Right lobe of liver (tissue), 4 donors: Measurements from ENCODE around the gene MAGEA9.

Experiments used
- POLR2A ChIP-seq: fragments of 450-650 bp; IDR thresholded peaks from one replicate; pipeline ENCODE4 v1.6.1; 2017; ENCODE audit warnings: antibody characterized with exemption, mild to moderate bottlenecking
- TF ChIP-seq, protein P1 (sequence below), 4 donors: fragments of 200-600 bp in 3 of 4; fragments of 450-650 bp in 1 of 4; IDR thresholded peaks; one replicate each; pipeline versions ENCODE4 v1.5.1 to v1.8.0; 2016 to 2022; ENCODE audit warnings: antibody characterized with exemption in 4 of 4, mild to moderate bottlenecking in 2 of 4
- donor health status: DM: no; HTN: no; CAD: no.
- donor health status: DM: no; HTN: no; CAD: no.
- donor health status: DM: no; HTN: yes; CAD: no.

DNA sequence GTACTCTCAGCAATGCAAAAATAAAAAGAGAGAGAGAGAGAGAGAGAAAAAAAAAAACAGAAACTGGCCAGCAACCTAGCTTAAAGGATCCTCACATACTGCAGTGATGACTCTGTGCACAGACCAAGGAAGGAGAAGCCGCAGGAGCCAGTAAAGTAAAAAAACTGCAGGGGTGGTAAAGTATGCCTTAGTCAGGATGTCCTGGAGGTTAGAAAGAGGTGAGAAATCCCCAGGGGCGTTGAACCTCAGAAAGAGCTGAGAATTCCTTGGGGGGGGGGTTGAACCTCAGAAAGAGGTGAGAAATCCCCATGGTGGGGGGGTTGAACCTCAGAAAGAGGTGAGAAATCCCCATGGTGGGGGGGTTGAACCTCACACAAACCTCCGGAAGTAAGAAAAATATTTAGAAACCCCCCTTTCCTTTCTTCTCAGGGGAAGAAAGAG is 48.0 kb downstream of the MAGEA9 start:
- TF ChIP-seq, protein P1, sequence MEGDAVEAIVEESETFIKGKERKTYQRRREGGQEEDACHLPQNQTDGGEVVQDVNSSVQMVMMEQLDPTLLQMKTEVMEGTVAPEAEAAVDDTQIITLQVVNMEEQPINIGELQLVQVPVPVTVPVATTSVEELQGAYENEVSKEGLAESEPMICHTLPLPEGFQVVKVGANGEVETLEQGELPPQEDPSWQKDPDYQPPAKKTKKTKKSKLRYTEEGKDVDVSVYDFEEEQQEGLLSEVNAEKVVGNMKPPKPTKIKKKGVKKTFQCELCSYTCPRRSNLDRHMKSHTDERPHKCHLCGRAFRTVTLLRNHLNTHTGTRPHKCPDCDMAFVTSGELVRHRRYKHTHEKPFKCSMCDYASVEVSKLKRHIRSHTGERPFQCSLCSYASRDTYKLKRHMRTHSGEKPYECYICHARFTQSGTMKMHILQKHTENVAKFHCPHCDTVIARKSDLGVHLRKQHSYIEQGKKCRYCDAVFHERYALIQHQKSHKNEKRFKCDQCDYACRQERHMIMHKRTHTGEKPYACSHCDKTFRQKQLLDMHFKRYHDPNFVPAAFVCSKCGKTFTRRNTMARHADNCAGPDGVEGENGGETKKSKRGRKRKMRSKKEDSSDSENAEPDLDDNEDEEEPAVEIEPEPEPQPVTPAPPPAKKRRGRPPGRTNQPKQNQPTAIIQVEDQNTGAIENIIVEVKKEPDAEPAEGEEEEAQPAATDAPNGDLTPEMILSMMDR (IDR thresholded peaks at IDR 0.05): no peak
- no peak for TF ChIP-seq POLR2A
